H1 (cell line): ENCODE data around the gene KDM6B. TPM values are rescaled to one million over a fixed set of nuclear protein-coding genes. Genes with fewer than 3 reads are reported as not detected.

Source experiments
- CTCF ChIA-PET: fragments of 300-600 bp; sonication (Branson Sonifier 250); formaldehyde crosslinking; loops from one replicate; lab custom pipeline; 2021; ENCODE audit not compliant: partially characterized antibody; lab: Charles Lee
- POLR2A ChIA-PET: fragments of 300-600 bp; sonication (Branson Sonifier 250); formaldehyde crosslinking; loops from one replicate; lab custom pipeline; 2021; ENCODE audit warnings: inconsistent platforms; ENCODE audit not compliant: partially characterized antibody; lab: Charles Lee
- DNase-seq, 2 experiments: peaks; one replicate each; pipeline versions ENCODE4 v3.0.0 to v3.0.0-alpha.2; 2010 to 2022; ENCODE audit warnings: low spot score in 2 of 2, low read depth in 1 of 2, mixed read lengths in 1 of 2
- FAIRE-seq: peaks from 2 replicates; lab custom pipeline; 2011; peaks lifted over from hg19 to GRCh38; lab: Jason Lieb, UNC
- H2AFZ ChIP-seq: 2 replicates; pipeline ENCODE4 v1.8.1; 2012; ENCODE audit warnings: low read length, inconsistent platforms
- H2AK5ac ChIP-seq: 2 replicates; pipeline ENCODE4 v1.6.1; 2013; ENCODE audit warnings: low read depth, low read length
- H2BK120ac ChIP-seq: replicated peaks from 2 replicates; pipeline ENCODE3; 2013; ENCODE audit warnings: low read depth, low read length, inconsistent platforms
- H2BK12ac ChIP-seq: 2 replicates; pipeline ENCODE4 v1.6.1; 2013; ENCODE audit warnings: low read depth, low read length
- H2BK15ac ChIP-seq: 2 replicates; pipeline ENCODE4 v1.6.1; 2013; ENCODE audit warnings: low read length
- H2BK20ac ChIP-seq: 2 replicates; pipeline ENCODE4 v1.6.1; 2013; ENCODE audit warnings: low read length
- H2BK5ac ChIP-seq: 2 replicates; pipeline ENCODE4 v1.6.1; 2013; ENCODE audit warnings: low read depth, low read length
- H3K14ac ChIP-seq: 2 replicates; pipeline ENCODE4 v1.6.1; 2013; ENCODE audit warnings: inconsistent platforms; ENCODE audit not compliant: insufficient read length
- H3K18ac ChIP-seq: 2 replicates; pipeline ENCODE4 v1.6.1; 2013; ENCODE audit warnings: low read length; ENCODE audit errors: extremely low read depth
- H3K23ac ChIP-seq: 2 replicates; pipeline ENCODE4 v1.6.1; 2013; ENCODE audit warnings: inconsistent platforms; ENCODE audit not compliant: insufficient read length
- H3K23me2 ChIP-seq: 2 replicates; pipeline ENCODE4 v1.6.1; 2013; ENCODE audit warnings: low read depth, low read length
- H3K27ac ChIP-seq: 2 replicates; pipeline ENCODE4 v1.6.1; 2011; ENCODE audit warnings: low read depth, low read length, inconsistent platforms
- H3K27me3 ChIP-seq, 4 experiments: replicated peaks in 1 of 4; 1 replicate in 1 of 4; 2 replicates in 3 of 4; pipeline versions ENCODE4 v1.6.1 to v1.8.1; 2011 to 2013; ENCODE audit warnings: low read length in 3 of 4, mild to moderate bottlenecking in 3 of 4, inconsistent platforms in 2 of 4, mixed read lengths in 2 of 4, moderate library complexity in 1 of 4; ENCODE audit not compliant: control insufficient read depth in 3 of 4, insufficient read depth in 3 of 4; ENCODE audit errors: extremely low read depth in 1 of 4
- H3K36me3 ChIP-seq, 4 experiments: 2 replicates each; pipeline versions ENCODE4 v1.6.1 to v1.8.1; 2011 to 2013; ENCODE audit warnings: mild to moderate bottlenecking in 4 of 4, low read length in 3 of 4, moderate library complexity in 2 of 4, control low read depth in 1 of 4, inconsistent platforms in 1 of 4; ENCODE audit not compliant: insufficient read depth in 4 of 4, control insufficient read depth in 2 of 4
- H3K4ac ChIP-seq: replicated peaks from 2 replicates; pipeline ENCODE3; 2013; ENCODE audit warnings: low read length, low read depth, mixed read lengths, inconsistent platforms; ENCODE audit not compliant: insufficient read length
- H3K4me1 ChIP-seq, 4 experiments: replicated peaks in 1 of 4; 1 replicate in 1 of 4; 2 replicates in 3 of 4; pipeline versions ENCODE4 v1.6.1 to v1.8.1; 2011 to 2013; ENCODE audit warnings: low read length in 3 of 4, inconsistent platforms in 2 of 4, mixed read lengths in 1 of 4; ENCODE audit not compliant: insufficient read depth in 4 of 4, control insufficient read depth in 3 of 4
- H3K4me2 ChIP-seq, 2 experiments: 2 replicates each; pipeline versions ENCODE4 v1.6.1 to v1.8.1; 2011 to 2013; ENCODE audit warnings: low read depth in 2 of 2, low read length in 2 of 2, control low read depth in 1 of 2, inconsistent platforms in 1 of 2, mild to moderate bottlenecking in 1 of 2; ENCODE audit not compliant: insufficient read depth in 1 of 2
- H3K4me3 ChIP-seq, 4 experiments: fragments of 200-600, 300-600 bp in 1 of 4; sonication (generic), shearing (Covaris generic), sonication (Bioruptor Twin) in 1 of 4; 2 replicates each; pipeline versions ENCODE4 v1.5.1 to v1.8.1; 2011 to 2016; ENCODE audit warnings: low read length in 4 of 4, low read depth in 3 of 4, control low read depth in 2 of 4, inconsistent platforms in 2 of 4, mild to moderate bottlenecking in 2 of 4, mixed read lengths in 1 of 4, moderate library complexity in 1 of 4; ENCODE audit not compliant: insufficient read depth in 2 of 4; ENCODE audit errors: extremely low read depth in 1 of 4
- H3K56ac ChIP-seq: replicated peaks from 2 replicates; pipeline ENCODE3; 2013; ENCODE audit warnings: low read depth, mild to moderate bottlenecking, mixed read lengths, low read length, inconsistent platforms; ENCODE audit not compliant: insufficient read length
- H3K79me1 ChIP-seq: 2 replicates; pipeline ENCODE4 v1.6.1; 2013; ENCODE audit warnings: low read depth, low read length, control low read depth
- H3K79me2 ChIP-seq, 2 experiments: 2 replicates each; pipeline versions ENCODE4 v1.6.1 to v1.8.1; 2012 to 2013; ENCODE audit warnings: low read length in 2 of 2, mild to moderate bottlenecking in 2 of 2, inconsistent platforms in 1 of 2; ENCODE audit not compliant: insufficient read depth in 2 of 2, control insufficient read depth in 1 of 2
- H3K9ac ChIP-seq, 4 experiments: replicated peaks in 1 of 4; 1 replicate in 1 of 4; 2 replicates in 3 of 4; pipeline versions ENCODE4 v1.6.1 to v1.8.1; 2011 to 2013; ENCODE audit warnings: low read depth in 3 of 4, low read length in 3 of 4, control low read depth in 2 of 4, mild to moderate bottlenecking in 2 of 4, moderate library complexity in 2 of 4, inconsistent platforms in 1 of 4; ENCODE audit errors: extremely low read depth in 1 of 4
- H3K9me3 ChIP-seq, 2 experiments: 2 replicates each; pipeline versions ENCODE4 v1.6.1 to v1.8.1; 2012 to 2013; ENCODE audit warnings: mild to moderate bottlenecking in 2 of 2, moderate library complexity in 2 of 2, control low read depth in 1 of 2, inconsistent platforms in 1 of 2, low read depth in 1 of 2, low read length in 1 of 2, mixed read lengths in 1 of 2; ENCODE audit not compliant: insufficient read depth in 2 of 2
- H4K20me1 ChIP-seq, 2 experiments: replicated peaks in 1 of 2; 2 replicates each; pipeline versions ENCODE3 to v1.8.1; 2011 to 2013; ENCODE audit warnings: inconsistent platforms in 2 of 2, low read length in 2 of 2, mild to moderate bottlenecking in 1 of 2; ENCODE audit not compliant: insufficient read depth in 2 of 2, control insufficient read depth in 1 of 2
- H4K5ac ChIP-seq: 2 replicates; pipeline ENCODE4 v1.6.1; 2013; ENCODE audit warnings: low read length, low read depth, mixed read lengths, inconsistent platforms; ENCODE audit not compliant: insufficient read length
- H4K8ac ChIP-seq: 2 replicates; pipeline ENCODE4 v1.8.0; 2013; ENCODE audit warnings: mild to moderate bottlenecking, moderate library complexity, low read length, inconsistent platforms; ENCODE audit not compliant: insufficient read depth; ENCODE audit errors: extremely low read depth
- H4K91ac ChIP-seq: replicated peaks from 2 replicates; pipeline ENCODE3; 2013; ENCODE audit warnings: low read length, mixed read lengths, inconsistent platforms; ENCODE audit not compliant: insufficient read length
- BRCA1 ChIP-seq: IDR thresholded peaks from 2 replicates; pipeline ENCODE4 v1.6.1; 2012; ENCODE audit warnings: low read depth, low read length, improper control_type of control experiment
- CHD2 ChIP-seq: IDR thresholded peaks from 2 replicates; pipeline ENCODE4 v1.6.1; 2012; ENCODE audit warnings: low read length, improper control_type of control experiment
- EZH2 ChIP-seq: fragments of 200-600 bp; sonication (generic); IDR thresholded peaks from 2 replicates; pipeline ENCODE4 v1.7.1; 2012; ENCODE audit warnings: low read depth, mild to moderate bottlenecking, moderate library complexity, low read length, inconsistent platforms; ENCODE audit not compliant: severe bottlenecking
- GTF2F1 ChIP-seq: IDR thresholded peaks from 2 replicates; pipeline ENCODE4 v1.6.1; 2012; ENCODE audit warnings: low read depth, low read length, improper control_type of control experiment, borderline replicate concordance
- KDM4A ChIP-seq: IDR thresholded peaks from one replicate; pipeline ENCODE4 v1.7.1; 2012; ENCODE audit warnings: low read depth, mild to moderate bottlenecking, moderate library complexity, low read length, inconsistent platforms; ENCODE audit not compliant: severe bottlenecking
- NRF1 ChIP-seq: IDR thresholded peaks from 2 replicates; pipeline ENCODE4 v1.6.1; 2011; ENCODE audit warnings: mild to moderate bottlenecking, low read depth, low read length, improper control_type of control experiment
- RAD21 ChIP-seq, 2 experiments: IDR thresholded peaks in 1 of 2; conservative IDR thresholded peaks in 1 of 2; 2 replicates each; pipeline ENCODE4 v1.6.1; 2011; ENCODE audit warnings: low read depth in 2 of 2, low read length in 2 of 2, improper control_type of control experiment in 1 of 2, inconsistent platforms in 1 of 2, mild to moderate bottlenecking in 1 of 2, moderate library complexity in 1 of 2
- RFX5 ChIP-seq: IDR thresholded peaks from 2 replicates; pipeline ENCODE4 v1.6.1; 2011; ENCODE audit warnings: low read depth, low read length, improper control_type of control experiment, borderline replicate concordance
- SIN3A ChIP-seq, 2 experiments: IDR thresholded peaks in 1 of 2; conservative IDR thresholded peaks in 1 of 2; 2 replicates each; pipeline ENCODE4 v1.6.1; 2011 to 2012; ENCODE audit warnings: low read length in 2 of 2, improper control_type of control experiment in 1 of 2, low read depth in 1 of 2, mild to moderate bottlenecking in 1 of 2
- SP2 ChIP-seq: IDR thresholded peaks from 2 replicates; pipeline ENCODE4 v1.6.1; 2012; ENCODE audit warnings: mild to moderate bottlenecking, low read length, inconsistent platforms
- TAF1 ChIP-seq: IDR thresholded peaks from 2 replicates; pipeline ENCODE4 v1.6.1; 2011; ENCODE audit warnings: mild to moderate bottlenecking, low read depth, low read length
- TCF12 ChIP-seq: IDR thresholded peaks from 2 replicates; pipeline ENCODE4 v1.6.1; 2011; ENCODE audit warnings: low read depth, mild to moderate bottlenecking, low read length
- WGBS, 2 experiments: shearing (Covaris generic) in 1 of 2; methylation state at CpG; one replicate each; pipeline versions ENCODE4 v1.1.6 to v1.1.7; 2013 to 2015; ENCODE audit warnings: low lambda C conversion rate in 2 of 2, mixed read lengths in 2 of 2, inconsistent platforms in 1 of 2, low coverage in 1 of 2, missing lambda C conversion rate in 1 of 2; ENCODE audit not compliant: insufficient replicate concordance in 2 of 2, insufficient coverage in 1 of 2, insufficient read length in 1 of 2; ENCODE audit errors: extremely low coverage in 1 of 2, missing lambda C conversion rate in 1 of 2; 5-methylcytosine and 5-hydroxymethylcytosine counted together
- polyA plus RNA-seq, 7 experiments: library from polyadenylated mRNA; depleted of rRNA in 3 of 7; stranded (reverse) in 5 of 7; unstranded in 2 of 7; fragments of >200 nt in 5 of 7; fragments of 200-250 nt in 2 of 7; gene quantifications; 1 replicate in 5 of 7; 2 replicates in 1 of 7; 4 replicates in 1 of 7; pipeline versions ENCODE4 v1.2.1 to v1.2.3, GENCODE V29; 2011 to 2013; ENCODE audit warnings: missing spikeins in 2 of 7, mixed read lengths in 2 of 7
- total RNA-seq: library from RNA; stranded (reverse); fragmentation: NEBNext Ultra II Directional; extraction: Animal tissue kit (Norgen Biotek cat#: 25700); gene quantifications from 2 replicates; pipeline ENCODE4 v1.2.1, GENCODE V29; 2021
- TF ChIP-seq, protein P1 (sequence below): IDR thresholded peaks from 2 replicates; pipeline ENCODE4 v1.6.1; 2012; ENCODE audit warnings: inconsistent platforms

KDM6B gene
- total and polyA plus RNA-seq, 2 of the 8 experiments (the other 6 are each of a cell fraction or from before 2014, with no cell fraction given): 0.48 to 3.7 TPM

DNA sequence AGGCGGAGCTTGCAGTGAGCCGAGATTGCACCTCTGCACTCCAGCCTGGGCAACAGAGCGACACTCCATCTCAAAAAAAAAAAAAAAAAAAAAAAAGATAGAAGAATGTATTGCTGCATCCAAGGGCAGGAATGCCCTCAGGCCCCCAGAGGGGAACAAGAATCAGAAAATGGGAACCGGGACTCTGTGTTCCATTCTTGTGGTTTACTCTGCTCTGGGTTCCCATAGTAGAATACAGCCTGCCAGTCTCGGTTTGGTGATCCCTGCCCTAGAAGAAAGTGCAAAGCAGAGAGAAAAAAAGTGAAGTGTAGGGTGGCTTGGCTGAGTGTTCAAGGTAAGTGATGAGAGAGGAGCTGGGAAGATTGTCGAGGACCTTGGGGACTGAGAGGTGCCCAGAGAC is 27.4 kb upstream of the KDM6B start:
- no peak overlapping the region for H3K4me3 ChIP-seq
- H3K4me1 ChIP-seq: no peaks in the 10 kb centered on the region
- H3K56ac ChIP-seq: no peak overlapping the region
- H3K4ac ChIP-seq: no peak overlapping the region
- FAIRE-seq (no peak), DNase-seq (no peak)
- H3K23me2 ChIP-seq: no peaks in the 10 kb centered on the region
- no peak overlapping the region for H2BK5ac ChIP-seq
- H4K91ac ChIP-seq: no peak overlapping the region
- H4K5ac ChIP-seq: no peak overlapping the region
- ChIA-PET CTCF (interaction anchor here (0.7 to 1.3 kb wide), 3 partner anchors 14 to 27 kb away, joined by 3 to 4 read pairs (median 3); no protein-coding TSS in a partner anchor), POLR2A (no interaction called here)
- no peaks in the 10 kb centered on the region for H3K79me1 ChIP-seq
- H3K14ac ChIP-seq: no peak overlapping the region
- no peak overlapping the region for H3K23ac ChIP-seq
- no peaks in the 10 kb centered on the region for H4K20me1 ChIP-seq
- H3K36me3 ChIP-seq: no peaks in the 10 kb centered on the region
- no peak overlapping the region for H3K9ac ChIP-seq
- H3K18ac ChIP-seq: no peak overlapping the region
- H3K27me3 ChIP-seq: peaks cover 0 to 2% (median 0%) of the 10 kb centered on the region in 4 experiments; a peak in 1 of 7 replicates
- H3K27ac ChIP-seq: no peak overlapping the region
- no peak overlapping the region for H2BK20ac ChIP-seq
- WGBS, 2 experiments: 92% methylated on average over 5 of the region's 6 CpGs; no CpG with 5 or more reads in 1 of the 2 experiments
- no peak overlapping the region for H2AK5ac ChIP-seq
- H2BK12ac ChIP-seq: no peak overlapping the region
- no peak overlapping the region for H2BK15ac ChIP-seq
- TF ChIP-seq RFX5 (no peak), SP2 (no peak), RAD21 (IDR thresholded peaks at IDR 0.05 in 1 of 2, conservative IDR thresholded peaks at IDR 0.05 in 1 of 2; ENCODE audit: low read depth in 2 of 2, low read length in 2 of 2) (no peak), CHD2 (no peak), EZH2 (no peak), SIN3A (conservative IDR thresholded peaks at IDR 0.05 in 1 of 2, IDR thresholded peaks at IDR 0.05 in 1 of 2; ENCODE audit: low read depth in 1 of 2, low read length in 2 of 2) (no peak), TAF1 (no peak), NRF1 (no peak), TCF12 (no peak), BRCA1 (no peak), GTF2F1 (no peak), KDM4A (no peak)
- TF ChIP-seq, protein P1, sequence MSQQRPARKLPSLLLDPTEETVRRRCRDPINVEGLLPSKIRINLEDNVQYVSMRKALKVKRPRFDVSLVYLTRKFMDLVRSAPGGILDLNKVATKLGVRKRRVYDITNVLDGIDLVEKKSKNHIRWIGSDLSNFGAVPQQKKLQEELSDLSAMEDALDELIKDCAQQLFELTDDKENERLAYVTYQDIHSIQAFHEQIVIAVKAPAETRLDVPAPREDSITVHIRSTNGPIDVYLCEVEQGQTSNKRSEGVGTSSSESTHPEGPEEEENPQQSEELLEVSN: no peak
- H2AFZ ChIP-seq: no peak overlapping the region
- H2BK120ac ChIP-seq: no peak overlapping the region
- no peaks in the 10 kb centered on the region for H3K79me2 ChIP-seq
- no peaks in the 10 kb centered on the region for H3K9me3 ChIP-seq
- no peak overlapping the region for H3K4me2 ChIP-seq
- H4K8ac ChIP-seq: no peak overlapping the region
